HCT116 (cell line): ENCODE results near the gene FGFR1OP2. TPM values are rescaled to one million over a fixed set of nuclear protein-coding genes. Genes with fewer than 3 reads are reported as not detected.

ENCODE experiments used
- ATAC-seq: fragments of 200-7000 bp; cut with Tn5 transposase; 2 replicates; pipeline ENCODE4 v1.9.1; 2020; ENCODE audit warnings: mild to moderate bottlenecking, moderate library complexity
- BruUV-seq: library from RNA; stranded (reverse); fragments of 400-500 nt; replicated peaks from 2 replicates; lab custom pipeline; 2021; lab: Mats Ljungman, UMichigan
- CTCF ChIA-PET: fragments of 300-600 bp; sonication (Branson Sonifier 250); formaldehyde crosslinking; loops from one replicate; lab custom pipeline; 2021; ENCODE audit warnings: antibody characterized with exemption; lab: Charles Lee
- POLR2A ChIA-PET: fragments of 300-600, 350-600 bp; sonication (Branson Sonifier 250); formaldehyde crosslinking; loops from one replicate; lab custom pipeline; 2021; ENCODE audit warnings: antibody characterized with exemption; lab: Charles Lee
- RAD21 ChIA-PET, 2 experiments: fragments of 300-600 bp; sonication (Branson Sonifier 250); formaldehyde crosslinking; loops; one replicate each; lab custom pipeline; 2023; ENCODE audit warnings: low total read pairs in 2 of 2; ENCODE audit not compliant: uncharacterized antibody in 2 of 2, unreplicated experiment in 2 of 2, low non-redundant PET in 1 of 2; lab: Charles Lee
- DNase-seq: peaks from one replicate; pipeline ENCODE4 v3.0.0-alpha.2; 2010; ENCODE audit warnings: low read depth, low spot score
- H2AFZ ChIP-seq: fragments of 200-600 bp; shearing (Covaris generic), sonication (generic); 2 replicates; pipeline ENCODE4 v1.6.1; 2017; ENCODE audit warnings: low read depth, mixed run types, mixed read lengths, antibody characterized with exemption, low read length; ENCODE audit not compliant: poor library complexity, severe bottlenecking
- H3K27ac ChIP-seq: 2 replicates; pipeline ENCODE4 v1.5.1; 2012; ENCODE audit warnings: low read depth, low read length
- H3K27me3 ChIP-seq: fragments of 200-600 bp; sonication (generic); 2 replicates; pipeline ENCODE4 v1.6.1; 2016; ENCODE audit warnings: mixed run types, low read length, mixed read lengths; ENCODE audit not compliant: insufficient read depth
- H3K36me3 ChIP-seq, 2 experiments: fragments of 200-500 bp in 1 of 2; fragments of 200-600 bp in 1 of 2; sonication (Bioruptor generic) in 1 of 2; sonication (generic) in 1 of 2; 2 replicates each; pipeline versions ENCODE4 v1.5.1 to v1.6.1; 2014 to 2016; ENCODE audit warnings: low read length in 2 of 2, inconsistent platforms in 1 of 2, mixed read lengths in 1 of 2, mixed run types in 1 of 2; ENCODE audit not compliant: insufficient read depth in 2 of 2, control insufficient read depth in 1 of 2
- H3K4me1 ChIP-seq, 2 experiments: fragments of 200-600 bp in 1 of 2; sonication (generic) in 1 of 2; 2 replicates each; pipeline versions ENCODE4 v1.5.1 to v1.6.1; 2012 to 2017; ENCODE audit warnings: low read length in 2 of 2, inconsistent platforms in 1 of 2, mild to moderate bottlenecking in 1 of 2, mixed read lengths in 1 of 2, mixed run types in 1 of 2, moderate library complexity in 1 of 2; ENCODE audit not compliant: insufficient read depth in 2 of 2, control insufficient read depth in 1 of 2
- H3K4me2 ChIP-seq: fragments of 200-600 bp; sonication (generic); 2 replicates; pipeline ENCODE4 v1.6.1; 2017; ENCODE audit warnings: mixed run types, low read length, mixed read lengths
- H3K4me3 ChIP-seq, 2 experiments: fragments of 200-600 bp in 1 of 2; sonication (generic) in 1 of 2; replicated peaks in 1 of 2; 2 replicates each; pipeline ENCODE4 v1.5.1; 2011 to 2016; ENCODE audit warnings: low read length in 2 of 2, control low read depth in 1 of 2, low read depth in 1 of 2, mild to moderate bottlenecking in 1 of 2, mixed read lengths in 1 of 2, mixed run types in 1 of 2
- H3K79me2 ChIP-seq: fragments of 200-600 bp; sonication (generic); 2 replicates; pipeline ENCODE4 v1.6.1; 2017; ENCODE audit warnings: mild to moderate bottlenecking, mixed run types, low read length, moderate library complexity, mixed read lengths; ENCODE audit not compliant: insufficient read depth
- H3K9ac ChIP-seq: fragments of 200-600 bp; sonication (generic); 2 replicates; pipeline ENCODE4 v1.6.1; 2016; ENCODE audit warnings: low read length, mixed read lengths
- H3K9me2 ChIP-seq: fragments of 200-600 bp; sonication (generic), shearing (Covaris generic); 2 replicates; pipeline ENCODE4 v1.6.1; 2017; ENCODE audit warnings: mixed run types, mild to moderate bottlenecking, moderate library complexity; ENCODE audit not compliant: insufficient read depth
- H3K9me3 ChIP-seq, 2 experiments: fragments of 200-500 bp in 1 of 2; fragments of 200-600 bp in 1 of 2; sonication (Bioruptor generic) in 1 of 2; sonication (generic) in 1 of 2; 2 replicates each; pipeline ENCODE4 v1.6.1; 2014 to 2017; ENCODE audit warnings: low read length in 2 of 2, mixed read lengths in 2 of 2, inconsistent platforms in 1 of 2, low read depth in 1 of 2, mild to moderate bottlenecking in 1 of 2, mixed run types in 1 of 2, moderate library complexity in 1 of 2; ENCODE audit not compliant: control insufficient read depth in 1 of 2, insufficient read depth in 1 of 2
- H4K20me1 ChIP-seq: fragments of 200-600 bp; sonication (generic), shearing (Covaris generic); 2 replicates; pipeline ENCODE4 v1.6.1; 2017; ENCODE audit warnings: mixed run types, mild to moderate bottlenecking, moderate library complexity; ENCODE audit not compliant: insufficient read depth
- ATF3 ChIP-seq: IDR thresholded peaks from 2 replicates; pipeline ENCODE4 v1.6.1; 2012
- EZH2 ChIP-seq: fragments of 200-600 bp; sonication (generic); IDR thresholded peaks from 2 replicates; pipeline ENCODE4 v1.6.1; 2017; ENCODE audit warnings: antibody characterized with exemption, mixed run types
- EZH2phosphoT487 ChIP-seq: fragments of 200-600 bp; IDR thresholded peaks from 2 replicates; pipeline ENCODE4 v1.6.1; 2018; ENCODE audit warnings: antibody characterized with exemption, borderline replicate concordance
- REST ChIP-seq: IDR thresholded peaks from 2 replicates; pipeline ENCODE4 v1.6.1; 2012; ENCODE audit warnings: low read depth
- SIN3A ChIP-seq: IDR thresholded peaks from 2 replicates; pipeline ENCODE4 v1.6.1; 2012; ENCODE audit warnings: low read depth
- ZBTB33 ChIP-seq: IDR thresholded peaks from 2 replicates; pipeline ENCODE4 v1.6.1; 2011; ENCODE audit warnings: mild to moderate bottlenecking, low read length, moderate library complexity; ENCODE audit not compliant: insufficient replicate concordance; ENCODE audit errors: extremely low read depth
- ZNF274 ChIP-seq: fragments of 200-500 bp; sonication (Bioruptor generic); IDR thresholded peaks from 2 replicates; pipeline ENCODE4 v1.6.1; 2014; ENCODE audit warnings: mild to moderate bottlenecking, low read depth, low read length, inconsistent platforms
- intact Hi-C: fragments of 100-400 bp; cut with micrococcal nuclease; formaldehyde crosslinking; loops from 2 replicates; pipeline ENCODE4 v1.10.0; 2022
- total RNA-seq: library from RNA; stranded (reverse); gene quantifications from one replicate; pipeline ENCODE4 v1.2.1, GENCODE V29; 2021; ENCODE audit not compliant: unreplicated experiment

Gene FGFR1OP2
- total RNA-seq, 1 experiment from 2014 or later: 29.6 TPM

GRCh38 chr12:26997003-26997402 lies 58.7 kb downstream of the FGFR1OP2 start (continued):
- TF ChIP-seq ZBTB33 (no peak), EZH2 (no peak)

- CTCF ChIA-PET: interaction anchor here (0.9 to 1.9 kb wide), 2 partner anchors 13 to 14 kb away, joined by 3 to 6 read pairs; partner anchors contain the start of gene TM7SF3
- no peaks in the 10 kb centered on the region for H3K9me2 ChIP-seq
- no peak for DNase-seq
- no peak overlapping the region for H3K27ac ChIP-seq
- intact Hi-C loops: no loop called here
- TF ChIP-seq ATF3: no peak
- no peak for TF ChIP-seq ZNF274
- no peak for TF ChIP-seq EZH2phosphoT487
- TF ChIP-seq REST: no peak
- TF ChIP-seq SIN3A: no peak
- TF ChIP-seq, all 23 proteins: peak for 0
- BruUV-seq: no TSS peak
- POLR2A ChIA-PET: interaction anchor here (1.4 kb wide), 1 partner anchor 22 kb away, joined by 3 read pairs; the partner anchor contains the start of gene MED21
- Histone ChIP-seq H2AFZ (no peak overlapping the region), H3K4me1 (no peaks in the 10 kb centered on the region), H3K27me3 (no peaks in the 10 kb centered on the region), H3K79me2 (peaks cover 15% of the 10 kb centered on the region), H4K20me1 (no peaks in the 10 kb centered on the region), H3K9ac (no peak overlapping the region), H3K4me3 (no peak overlapping the region), H3K9me3 (no peaks in the 10 kb centered on the region), H3K4me2 (no peak overlapping the region), H3K36me3 (peaks cover 0 to 4% of the 10 kb centered on the region in 2 experiments; a peak in 1 of 4 replicates)
- RAD21 ChIA-PET: no interaction called here
- no peak for ATAC-seq
These were observed 62.7 kb downstream of the FGFR1OP2 start for GRCh38 chr12:27000961-27001360.
